Lung (tissue), 12 donors: Measurements from ENCODE around the gene ADGRB2. TPM values are rescaled to one million over a fixed set of nuclear protein-coding genes. Genes with fewer than 3 reads are reported as not detected.

Experiments used
- ATAC-seq: fragments of 200-7000 bp; cut with Tn5 transposase; one replicate; pipeline ENCODE4 v1.9.1; 2020; ENCODE audit warnings: moderate number of reproducible peaks; ENCODE audit not compliant: insufficient read depth, low FRiP score
- DNase-seq, 3 donors: peaks; one replicate each; pipeline ENCODE4 v3.0.0-alpha.2; 2013 to 2017
- H3K27ac ChIP-seq, 2 donors: one replicate each; pipeline ENCODE4 v1.5.1; 2013; ENCODE audit warnings: mild to moderate bottlenecking in 2 of 2, moderate library complexity in 2 of 2, control low read depth in 1 of 2, inconsistent platforms in 1 of 2, low read depth in 1 of 2, low read length in 1 of 2
- H3K27me3 ChIP-seq, 3 donors: one replicate each; pipeline ENCODE4 v1.5.1; 2013; ENCODE audit warnings: low read length in 2 of 3; ENCODE audit not compliant: control insufficient read depth in 3 of 3, insufficient read depth in 3 of 3
- H3K36me3 ChIP-seq, 4 donors: one replicate each; pipeline ENCODE4 v1.5.1; 2013; ENCODE audit warnings: low read length in 4 of 4, mild to moderate bottlenecking in 1 of 4, moderate library complexity in 1 of 4; ENCODE audit not compliant: control insufficient read depth in 4 of 4, insufficient read depth in 4 of 4
- H3K4me1 ChIP-seq, 5 donors: one replicate each; pipeline ENCODE4 v1.5.1; 2013; ENCODE audit warnings: low read length in 5 of 5, mild to moderate bottlenecking in 2 of 5, moderate library complexity in 1 of 5; ENCODE audit not compliant: control insufficient read depth in 5 of 5, insufficient read depth in 5 of 5
- H3K4me3 ChIP-seq: one replicate; pipeline ENCODE4 v1.5.1; 2013; ENCODE audit warnings: mild to moderate bottlenecking, control low read depth, moderate library complexity
- H3K9ac ChIP-seq, 2 donors: one replicate each; pipeline ENCODE4 v1.5.1; 2013; ENCODE audit warnings: low read length in 2 of 2, control low read depth in 1 of 2; ENCODE audit not compliant: insufficient read depth in 1 of 2
- H3K9me3 ChIP-seq, 4 donors: one replicate each; pipeline ENCODE4 v1.5.1; 2013; ENCODE audit warnings: low read length in 3 of 4, mild to moderate bottlenecking in 1 of 4, moderate library complexity in 1 of 4; ENCODE audit not compliant: control insufficient read depth in 4 of 4, insufficient read depth in 3 of 4
- WGBS, 2 donors: extraction: QIAGEN DNeasy Blood & Tissue Kit; methylation state at CpG; one replicate each; pipeline ENCODE4 v1.1.7; 2013; 5-methylcytosine and 5-hydroxymethylcytosine counted together
- polyA plus RNA-seq, 2 donors: library from polyadenylated mRNA; stranded (reverse); fragments of 200-250 nt; gene quantifications; one replicate each; pipeline ENCODE4 v1.2.1, GENCODE V29; 2013
- total RNA-seq, 2 donors: library from RNA; depleted of rRNA in 1 of 2; stranded (reverse); fragments of >200 nt in 1 of 2; gene quantifications; one replicate each; pipeline ENCODE4 v1.2.1, GENCODE V29; 2014 to 2021
- TF ChIP-seq, protein P1 (sequence below): IDR thresholded peaks from 2 replicates; pipeline ENCODE4 v1.5.1; 2012; ENCODE audit warnings: mild to moderate bottlenecking; ENCODE audit errors: control extremely low read depth, extremely low read depth
- donor health status: control.
- donor health status: control.
- donor health status: Bipolar disorder and iron deficiency.
- donor health status: healthy.
- donor health status: DM: yes; HTN: yes; CAD: no.

The ADGRB2 gene
- total and polyA plus RNA-seq, 4 donors = 0.44 to 7.6 (median 1.3) TPM

DNA sequence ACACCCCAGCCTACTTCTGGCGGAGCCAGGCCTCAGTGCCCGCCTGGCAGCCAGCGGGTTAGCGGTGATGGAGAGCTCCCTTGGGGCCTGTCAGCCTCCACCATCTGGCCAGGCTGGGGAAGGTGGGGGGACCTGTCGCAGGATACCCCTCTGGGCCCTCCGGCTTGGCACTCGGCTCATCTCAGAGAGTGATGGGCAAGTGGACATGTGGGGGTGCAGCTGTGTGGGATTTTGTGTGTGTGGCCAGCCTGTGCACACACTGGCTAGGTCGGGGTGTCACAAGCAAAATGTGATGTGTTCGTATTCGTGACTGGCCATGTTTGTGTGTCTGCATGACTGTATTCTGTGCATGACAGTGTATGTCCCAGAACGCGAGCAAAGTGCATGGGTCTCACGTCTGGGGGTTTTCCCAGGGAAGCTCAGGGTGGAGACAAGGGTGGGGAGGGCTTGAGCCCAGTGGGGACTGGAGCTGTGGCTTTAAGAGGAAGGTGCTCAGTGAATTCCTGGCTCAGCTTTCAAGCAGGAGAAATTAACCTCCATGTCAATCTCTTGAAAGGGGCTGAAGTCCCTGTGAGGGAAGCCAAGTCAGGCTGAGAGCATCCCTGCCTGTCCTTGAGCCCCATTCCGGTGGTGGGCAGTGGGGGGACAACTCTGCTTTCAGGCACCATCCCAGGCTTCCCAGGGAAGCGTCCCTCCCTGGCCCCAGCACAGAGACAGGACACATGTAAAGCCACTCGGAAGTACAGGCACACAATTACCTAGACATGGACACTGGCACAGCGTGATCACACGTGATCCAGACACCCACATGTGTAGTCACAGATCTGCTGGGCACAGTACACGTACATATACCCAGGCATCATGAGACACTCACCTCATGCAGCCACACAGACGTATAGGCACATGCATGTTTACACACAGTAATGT, 21.1 kb upstream of the ADGRB2 start:
- Histone ChIP-seq H3K4me1 (peaks cover 0 to 40% (median 14%) of the 10 kb centered on the region in 5 donors), H3K4me3 (no peak overlapping the region), H3K9ac (no peak overlapping the region), H3K9me3 (no peaks in the 10 kb centered on the region), H3K36me3 (no peaks in the 10 kb centered on the region), H3K27me3 (no peaks in the 10 kb centered on the region), H3K27ac (no peak overlapping the region)
- ATAC-seq = no peak
- WGBS, 2 donors = 80 to 88% methylated on average over 20 of the region's 20 CpGs
- TF ChIP-seq, protein P1, sequence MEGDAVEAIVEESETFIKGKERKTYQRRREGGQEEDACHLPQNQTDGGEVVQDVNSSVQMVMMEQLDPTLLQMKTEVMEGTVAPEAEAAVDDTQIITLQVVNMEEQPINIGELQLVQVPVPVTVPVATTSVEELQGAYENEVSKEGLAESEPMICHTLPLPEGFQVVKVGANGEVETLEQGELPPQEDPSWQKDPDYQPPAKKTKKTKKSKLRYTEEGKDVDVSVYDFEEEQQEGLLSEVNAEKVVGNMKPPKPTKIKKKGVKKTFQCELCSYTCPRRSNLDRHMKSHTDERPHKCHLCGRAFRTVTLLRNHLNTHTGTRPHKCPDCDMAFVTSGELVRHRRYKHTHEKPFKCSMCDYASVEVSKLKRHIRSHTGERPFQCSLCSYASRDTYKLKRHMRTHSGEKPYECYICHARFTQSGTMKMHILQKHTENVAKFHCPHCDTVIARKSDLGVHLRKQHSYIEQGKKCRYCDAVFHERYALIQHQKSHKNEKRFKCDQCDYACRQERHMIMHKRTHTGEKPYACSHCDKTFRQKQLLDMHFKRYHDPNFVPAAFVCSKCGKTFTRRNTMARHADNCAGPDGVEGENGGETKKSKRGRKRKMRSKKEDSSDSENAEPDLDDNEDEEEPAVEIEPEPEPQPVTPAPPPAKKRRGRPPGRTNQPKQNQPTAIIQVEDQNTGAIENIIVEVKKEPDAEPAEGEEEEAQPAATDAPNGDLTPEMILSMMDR = no peak
- DNase-seq = peak in 1 of 3 donors; percentile 9

DNA sequence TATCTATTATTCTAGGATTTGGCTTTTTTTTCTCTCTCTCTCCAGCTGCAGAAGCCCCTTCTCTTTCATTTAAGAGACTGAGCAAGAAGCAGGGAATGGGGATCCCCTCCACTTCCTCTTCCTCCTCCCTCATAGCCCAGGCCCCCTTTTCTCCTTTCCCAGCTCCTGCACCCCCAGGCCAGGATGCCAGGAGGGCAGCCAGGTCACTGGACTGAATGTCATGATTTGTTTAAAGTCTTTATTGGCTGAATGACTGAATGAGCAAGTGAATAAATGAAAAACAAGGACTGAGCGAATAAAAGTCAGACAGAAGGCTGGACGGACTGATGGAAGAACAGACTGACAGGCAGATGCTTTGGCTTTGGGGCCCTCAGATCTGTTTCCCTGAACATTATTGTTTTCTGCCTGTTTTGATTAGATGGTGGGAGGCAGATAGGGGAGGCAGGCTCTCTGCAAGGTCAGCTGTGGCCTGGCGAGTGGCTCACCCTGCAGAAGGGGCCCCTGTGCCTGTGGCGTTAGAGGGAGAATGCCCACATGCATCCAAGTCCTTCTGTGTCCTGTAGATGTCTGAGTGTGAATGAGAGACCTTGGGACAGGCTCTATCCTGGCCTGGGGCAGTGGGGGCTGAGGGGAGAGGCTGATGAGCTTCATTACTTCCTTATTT, 20.3 kb upstream of the ADGRB2 start:
- H3K4me1 ChIP-seq = peaks cover 0 to 37% (median 14%) of the 10 kb centered on the region in 5 donors
- 87 to 96% methylated on average over 4 of the region's 4 CpGs for WGBS, 2 donors
- H3K36me3 ChIP-seq = no peaks in the 10 kb centered on the region
- DNase-seq (peak in 1 of 3 donors; percentile 3), ATAC-seq (no peak)
- H3K9ac ChIP-seq = no peak overlapping the region
- H3K27me3 ChIP-seq = no peaks in the 10 kb centered on the region
- no peak overlapping the region for H3K27ac ChIP-seq
- TF ChIP-seq, protein P1 = no peak
- H3K9me3 ChIP-seq = no peaks in the 10 kb centered on the region
- H3K4me3 ChIP-seq = no peak overlapping the region

DNA sequence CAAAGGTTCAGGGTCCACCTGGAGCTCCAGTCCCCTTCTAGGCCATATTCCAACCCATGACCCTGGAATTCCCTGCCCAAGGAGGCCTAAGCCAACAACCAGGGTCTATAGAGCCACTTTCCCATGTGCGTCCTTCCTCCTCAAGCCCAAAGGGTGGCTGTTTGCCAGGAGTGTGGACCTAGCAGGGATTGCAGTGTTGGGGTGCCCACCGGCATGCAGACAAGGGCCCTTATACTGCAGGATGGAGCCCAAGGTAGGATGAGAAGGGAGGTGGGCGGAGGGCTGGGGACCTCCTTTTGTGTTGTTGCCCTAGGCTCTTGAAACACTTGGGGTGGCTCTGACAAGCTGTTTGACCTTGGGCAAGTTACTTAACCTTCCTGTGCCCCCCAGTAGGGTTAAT, 19.7 kb upstream of the ADGRB2 start:
- Histone ChIP-seq H3K36me3 (no peaks in the 10 kb centered on the region), H3K27me3 (no peaks in the 10 kb centered on the region), H3K9me3 (no peaks in the 10 kb centered on the region), H3K27ac (no peak overlapping the region), H3K4me1 (peaks cover 0 to 34% (median 14%) of the 10 kb centered on the region in 5 donors), H3K9ac (no peak overlapping the region), H3K4me3 (no peak overlapping the region)
- WGBS, 2 donors = 90 to 93% methylated on average over 3 of the region's 3 CpGs
- ATAC-seq = no peak
- DNase-seq = peak in 1 of 3 donors; percentile 11
- TF ChIP-seq, protein P1 = no peak
